Measurements from ENCODE around the gene CCDC40. TPM values are rescaled to one million over a fixed set of nuclear protein-coding genes. Genes with fewer than 3 reads are reported as not detected.

CCDC40 gene
- polyA plus RNA-seq, 1 donor: 21.5 TPM

DNA sequence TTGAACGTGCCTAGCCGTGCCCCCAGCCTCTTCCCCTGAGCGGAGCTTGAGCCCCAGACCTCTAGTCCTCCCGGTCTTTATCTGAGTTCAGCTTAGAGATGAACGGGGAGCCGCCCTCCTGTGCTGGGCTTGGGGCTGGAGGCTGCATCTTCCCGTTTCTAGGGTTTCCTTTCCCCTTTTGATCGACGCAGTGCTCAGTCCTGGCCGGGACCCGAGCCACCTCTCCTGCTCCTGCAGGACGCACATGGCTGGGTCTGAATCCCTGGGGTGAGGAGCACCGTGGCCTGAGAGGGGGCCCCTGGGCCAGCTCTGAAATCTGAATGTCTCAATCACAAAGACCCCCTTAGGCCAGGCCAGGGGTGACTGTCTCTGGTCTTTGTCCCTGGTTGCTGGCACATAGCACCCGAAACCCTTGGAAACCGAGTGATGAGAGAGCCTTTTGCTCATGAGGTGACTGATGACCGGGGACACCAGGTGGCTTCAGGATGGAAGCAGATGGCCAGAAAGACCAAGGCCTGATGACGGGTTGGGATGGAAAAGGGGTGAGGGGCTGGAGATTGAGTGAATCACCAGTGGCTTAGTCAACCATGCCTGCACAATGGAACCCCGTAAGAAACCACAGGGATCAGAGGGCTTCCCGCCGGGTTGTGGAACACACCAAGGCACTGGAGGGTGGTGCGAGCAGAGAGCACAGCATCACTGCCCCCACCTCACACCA, 65.7 kb downstream of the CCDC40 start:
- DNase-seq: no peak

DNA sequence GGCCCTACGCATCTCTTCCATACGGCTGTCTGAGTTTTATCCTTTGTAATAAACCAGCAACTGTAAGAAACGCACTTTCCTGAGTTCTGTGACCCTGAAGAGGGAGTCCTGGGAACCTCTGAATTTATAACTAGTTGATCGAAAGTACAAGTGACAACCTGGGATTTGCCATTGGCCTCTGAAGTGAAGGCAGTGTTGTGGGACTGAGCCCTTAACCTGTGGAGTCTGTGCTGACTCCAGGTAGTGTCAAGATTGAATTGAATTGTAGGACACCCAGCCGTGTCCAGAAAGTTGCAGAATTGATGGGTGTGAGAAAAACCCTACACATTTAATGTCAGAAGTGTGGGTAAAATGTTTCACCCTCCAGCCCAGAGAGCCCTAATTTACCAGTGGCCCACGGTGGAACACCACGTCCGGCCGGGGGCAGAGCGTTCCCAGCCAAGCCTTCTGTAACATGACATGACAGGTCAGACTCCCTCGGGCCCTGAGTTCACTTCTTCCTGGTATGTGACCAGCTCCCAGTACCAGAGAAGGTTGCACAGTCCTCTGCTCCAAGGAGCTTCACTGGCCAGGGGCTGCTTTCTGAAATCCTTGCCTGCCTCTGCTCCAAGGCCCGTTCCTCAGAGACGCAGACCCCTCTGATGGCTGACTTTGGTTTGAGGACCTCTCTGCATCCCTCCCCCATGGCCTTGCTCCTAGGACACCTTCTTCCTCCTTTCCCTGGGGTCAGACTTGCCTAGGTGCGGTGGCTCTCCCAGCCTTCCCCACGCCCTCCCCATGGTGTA, 66.4 kb downstream of the CCDC40 start:
- DNase-seq: no peak

DNA sequence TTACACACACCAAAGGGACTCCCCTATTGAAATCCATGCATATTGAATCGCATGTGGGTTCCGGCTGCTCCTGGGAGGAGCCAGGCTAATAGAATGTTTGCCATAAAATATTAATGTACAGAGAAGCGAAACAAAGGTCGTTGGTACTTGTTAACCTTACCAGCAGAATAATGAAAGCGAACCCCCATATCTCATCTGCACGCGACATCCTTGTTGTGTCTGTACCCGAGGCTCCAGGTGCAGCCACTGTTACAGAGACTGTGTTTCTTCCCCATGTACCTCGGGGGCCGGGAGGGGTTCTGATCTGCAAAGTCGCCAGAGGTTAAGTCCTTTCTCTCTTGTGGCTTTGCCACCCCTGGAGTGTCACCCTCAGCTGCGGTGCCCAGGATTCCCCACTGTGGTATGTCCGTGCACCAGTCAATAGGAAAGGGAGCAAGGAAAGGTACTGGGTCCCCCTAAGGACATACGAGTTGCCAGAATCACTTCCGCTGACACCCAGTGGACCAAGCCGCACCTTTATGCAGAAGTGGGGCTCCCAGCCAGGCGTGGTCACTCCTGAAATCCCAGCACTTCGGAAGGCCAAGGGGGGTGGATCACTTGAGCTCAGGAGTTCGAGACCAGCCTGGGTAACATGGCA, 67.1 kb downstream of the CCDC40 start:
- DNase-seq: no peak

GRCh38 chr17:80104321-80104955, 68.0 kb downstream of the CCDC40 start:
- DNase-seq: no peak

DNA sequence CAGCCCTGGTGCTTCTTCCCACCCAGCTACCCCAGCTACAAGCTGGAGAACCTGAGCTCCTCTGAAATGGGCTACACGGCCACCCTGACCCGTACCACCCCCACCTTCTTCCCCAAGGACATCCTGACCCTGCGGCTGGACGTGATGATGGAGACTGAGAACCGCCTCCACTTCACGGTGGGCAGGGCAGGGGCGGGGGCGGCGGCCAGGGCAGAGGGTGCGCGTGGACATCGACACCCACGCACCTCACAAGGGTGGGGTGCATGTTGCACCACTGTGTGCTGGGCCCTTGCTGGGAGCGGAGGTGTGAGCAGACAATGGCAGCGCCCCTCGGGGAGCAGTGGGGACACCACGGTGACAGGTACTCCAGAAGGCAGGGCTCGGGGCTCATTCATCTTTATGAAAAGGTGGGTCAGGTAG, 68.5 kb downstream of the CCDC40 start:
- DNase-seq: no peak

DNA sequence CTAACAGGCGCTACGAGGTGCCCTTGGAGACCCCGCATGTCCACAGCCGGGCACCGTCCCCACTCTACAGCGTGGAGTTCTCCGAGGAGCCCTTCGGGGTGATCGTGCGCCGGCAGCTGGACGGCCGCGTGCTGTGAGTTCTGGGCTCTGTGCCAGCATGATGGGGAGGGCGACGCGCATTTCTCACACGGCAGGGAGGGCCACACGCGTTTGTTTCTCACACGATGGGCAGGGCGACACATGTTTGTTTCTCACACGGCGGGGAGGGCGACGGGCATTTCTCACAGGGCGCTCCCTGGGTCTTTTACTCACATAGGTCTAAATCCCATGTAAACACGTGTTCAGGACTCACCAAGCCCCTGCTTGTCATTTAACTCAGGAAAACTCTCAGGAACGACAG, 69.3 kb downstream of the CCDC40 start:
- DNase-seq: no peak

DNA sequence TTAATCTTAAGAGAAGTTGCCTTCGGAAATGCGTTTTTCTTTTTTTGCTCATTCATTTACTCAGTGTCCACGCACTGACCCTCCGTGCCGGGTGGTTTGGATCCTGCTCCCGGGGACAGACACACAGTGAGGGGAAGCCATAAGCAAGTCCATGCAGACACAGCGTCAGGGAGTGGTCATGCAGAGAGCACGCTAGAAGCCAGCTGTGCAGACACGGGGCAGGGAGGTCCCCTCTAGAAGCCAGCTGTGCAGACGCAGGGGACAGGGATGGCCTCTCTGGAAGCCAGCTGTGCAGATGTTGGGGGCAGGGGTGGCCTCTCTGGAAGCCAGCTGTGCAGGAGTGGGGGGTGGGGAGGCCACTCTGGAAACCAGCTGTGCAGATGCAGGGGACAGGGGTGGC, 69.7 kb downstream of the CCDC40 start:
- no peak for DNase-seq

GRCh38 chr17:80106751-80107150, 70.3 kb downstream of the CCDC40 start:
- DNase-seq: no peak

DNA sequence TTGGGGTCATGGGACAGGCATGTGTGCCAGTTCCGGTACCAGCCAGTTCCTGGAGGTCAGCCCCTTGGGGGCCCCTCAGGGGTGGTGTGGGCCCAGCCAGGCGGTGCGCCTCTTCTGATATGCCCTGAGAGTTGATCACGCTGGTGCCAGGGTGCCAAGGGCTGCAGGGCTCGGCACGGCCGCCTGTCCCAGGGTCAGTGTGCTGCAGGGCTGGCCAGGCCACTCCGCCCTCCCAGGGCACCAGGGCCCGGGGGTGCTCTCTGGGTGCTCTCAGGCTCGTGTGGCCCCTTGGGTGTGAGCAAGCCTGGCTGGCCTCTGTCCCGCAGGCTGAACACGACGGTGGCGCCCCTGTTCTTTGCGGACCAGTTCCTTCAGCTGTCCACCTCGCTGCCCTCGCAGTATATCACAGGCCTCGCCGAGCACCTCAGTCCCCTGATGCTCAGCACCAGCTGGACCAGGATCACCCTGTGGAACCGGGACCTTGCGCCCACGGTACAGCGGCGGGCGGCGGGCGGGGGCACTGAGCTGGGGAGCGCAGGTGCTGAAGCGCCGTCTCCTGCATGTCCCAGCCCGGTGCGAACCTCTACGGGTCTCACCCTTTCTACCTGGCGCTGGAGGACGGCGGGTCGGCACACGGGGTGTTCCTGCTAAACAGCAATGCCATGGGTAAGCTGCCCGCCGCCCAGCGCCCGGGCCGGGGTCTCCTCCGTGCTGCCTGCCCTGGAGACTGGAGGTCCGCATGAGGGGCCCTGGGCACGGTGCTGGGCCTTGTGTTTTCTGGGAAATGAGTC, 71.0 kb downstream of the CCDC40 start:
- no peak for DNase-seq

- DNase-seq: no peak
These were observed 71.9 kb downstream of the CCDC40 start for GRCh38 chr17:80108036-80108971.

GRCh38 chr17:80109066-80109660, 72.7 kb downstream of the CCDC40 start:
- no peak for DNase-seq

- DNase-seq: no peak
These were observed 73.4 kb downstream of the CCDC40 start for GRCh38 chr17:80109713-80110446.

GRCh38 chr17:80110447-80110812, 74.0 kb downstream of the CCDC40 start:
- no peak for DNase-seq

GRCh38 chr17:80110927-80111701, 74.7 kb downstream of the CCDC40 start:
- no peak for DNase-seq

- no peak for DNase-seq
These were observed 75.4 kb downstream of the CCDC40 start for GRCh38 chr17:80111702-80112470.

GRCh38 chr17:80112471-80113032, 76.1 kb downstream of the CCDC40 start:
- no peak for DNase-seq

GRCh38 chr17:80113033-80113484, 76.6 kb downstream of the CCDC40 start:
- DNase-seq: no peak
